Measurements from ENCODE around the gene AP2B1.

DNA sequence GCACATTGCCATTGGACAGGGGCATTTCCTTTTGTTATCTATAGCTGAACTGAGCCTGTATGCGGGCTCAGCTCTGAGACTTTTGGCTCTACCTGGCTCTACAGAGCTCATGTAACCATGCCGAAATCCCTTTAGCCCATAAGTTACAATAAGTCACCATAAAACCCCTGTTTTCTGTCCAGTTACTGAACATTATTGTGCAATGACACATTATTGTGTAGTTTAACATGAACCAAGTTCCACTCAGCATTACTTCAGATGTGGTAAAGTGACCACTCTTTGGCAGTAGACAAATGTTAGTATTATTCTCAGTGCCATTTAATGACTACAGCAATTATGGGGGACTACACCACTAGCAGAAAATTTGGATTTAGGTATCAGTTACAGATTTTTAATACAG, 78.9 kb downstream of the AP2B1 start:
- TF ChIP-seq, protein P1, sequence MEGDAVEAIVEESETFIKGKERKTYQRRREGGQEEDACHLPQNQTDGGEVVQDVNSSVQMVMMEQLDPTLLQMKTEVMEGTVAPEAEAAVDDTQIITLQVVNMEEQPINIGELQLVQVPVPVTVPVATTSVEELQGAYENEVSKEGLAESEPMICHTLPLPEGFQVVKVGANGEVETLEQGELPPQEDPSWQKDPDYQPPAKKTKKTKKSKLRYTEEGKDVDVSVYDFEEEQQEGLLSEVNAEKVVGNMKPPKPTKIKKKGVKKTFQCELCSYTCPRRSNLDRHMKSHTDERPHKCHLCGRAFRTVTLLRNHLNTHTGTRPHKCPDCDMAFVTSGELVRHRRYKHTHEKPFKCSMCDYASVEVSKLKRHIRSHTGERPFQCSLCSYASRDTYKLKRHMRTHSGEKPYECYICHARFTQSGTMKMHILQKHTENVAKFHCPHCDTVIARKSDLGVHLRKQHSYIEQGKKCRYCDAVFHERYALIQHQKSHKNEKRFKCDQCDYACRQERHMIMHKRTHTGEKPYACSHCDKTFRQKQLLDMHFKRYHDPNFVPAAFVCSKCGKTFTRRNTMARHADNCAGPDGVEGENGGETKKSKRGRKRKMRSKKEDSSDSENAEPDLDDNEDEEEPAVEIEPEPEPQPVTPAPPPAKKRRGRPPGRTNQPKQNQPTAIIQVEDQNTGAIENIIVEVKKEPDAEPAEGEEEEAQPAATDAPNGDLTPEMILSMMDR (IDR thresholded peaks at IDR 0.05 in 8 of 11, conservative IDR thresholded peaks at IDR 0.05 in 3 of 11): no peak
- no peak for TF ChIP-seq POLR2A (IDR thresholded peaks at IDR 0.05)
- TF ChIP-seq POLR2AphosphoS5 (IDR thresholded peaks at IDR 0.05): no peak

All from spleen (tissue), 7 donors.